SK-N-SH (cell line): ENCODE measurements around the gene PIP5KL1. TPM values are rescaled to one million over a fixed set of nuclear protein-coding genes. Genes with fewer than 3 reads are reported as not detected.

Source experiments
- CTCF ChIA-PET: fragments of 300-600, 350-600 bp; formaldehyde crosslinking; extraction: SDS; loops from one replicate; lab custom pipeline; 2021; lab: Yijun Ruan, JAX
- POLR2A ChIA-PET: fragments of 350-600 bp; sonication (Branson Sonifier 250); formaldehyde crosslinking; extraction: SDS; loops from one replicate; lab custom pipeline; 2020; ENCODE audit warnings: antibody characterized with exemption, inconsistent platforms; lab: Yijun Ruan, JAX
- DNase-seq: peaks from one replicate; pipeline ENCODE4 v3.0.0; 2012
- H2AFZ ChIP-seq: fragments of 200-600 bp; sonication (generic); 2 replicates; pipeline ENCODE4 v1.8.1; 2016; ENCODE audit warnings: antibody characterized with exemption, mild to moderate bottlenecking, low read depth
- H3F3A ChIP-seq: fragments of 200-600 bp; sonication (generic); replicated peaks from 2 replicates; pipeline ENCODE3; 2016; ENCODE audit warnings: antibody characterized with exemption, mild to moderate bottlenecking; ENCODE audit not compliant: insufficient read depth
- H3K27ac ChIP-seq, 2 experiments: fragments of 200-500 bp in 1 of 2; fragments of 200-600 bp in 1 of 2; sonication (Bioruptor generic) in 1 of 2; sonication (generic), shearing (Covaris generic) in 1 of 2; 2 replicates each; pipeline versions ENCODE4 v1.5.1 to v1.6.1; 2014 to 2016; ENCODE audit warnings: low read depth in 2 of 2, inconsistent platforms in 1 of 2, low read length in 1 of 2, mild to moderate bottlenecking in 1 of 2, mixed read lengths in 1 of 2
- H3K27me3 ChIP-seq: fragments of 200-600 bp; sonication (generic), shearing (Covaris generic); 2 replicates; pipeline ENCODE4 v1.6.1; 2016; ENCODE audit warnings: mixed run types; ENCODE audit not compliant: insufficient read depth
- H3K36me3 ChIP-seq, 2 experiments: fragments of 200-500 bp in 1 of 2; fragments of 200-600 bp in 1 of 2; sonication (Bioruptor generic) in 1 of 2; sonication (generic) in 1 of 2; replicated peaks in 1 of 2; 2 replicates each; pipeline versions ENCODE3 to v1.5.1; 2014 to 2016; ENCODE audit warnings: low read length in 1 of 2, mild to moderate bottlenecking in 1 of 2; ENCODE audit not compliant: insufficient read depth in 2 of 2, control insufficient read depth in 1 of 2
- H3K4me1 ChIP-seq, 2 experiments: fragments of 200-500 bp in 1 of 2; fragments of 200-600 bp in 1 of 2; sonication (Bioruptor generic) in 1 of 2; sonication (generic), shearing (Covaris generic) in 1 of 2; 2 replicates each; pipeline versions ENCODE4 v1.5.1 to v1.6.1; 2014 to 2016; ENCODE audit warnings: low read depth in 1 of 2, low read length in 1 of 2, mixed run types in 1 of 2; ENCODE audit not compliant: insufficient read depth in 2 of 2, control insufficient read depth in 1 of 2
- H3K4me2 ChIP-seq: fragments of 200-600 bp; sonication (generic), shearing (Covaris generic); 2 replicates; pipeline ENCODE4 v1.6.1; 2017; ENCODE audit warnings: mixed run types
- H3K4me3 ChIP-seq, 2 experiments: fragments of 200-500 bp in 1 of 2; fragments of 200-600 bp in 1 of 2; sonication (Bioruptor generic) in 1 of 2; sonication (generic), shearing (Covaris generic) in 1 of 2; 2 replicates each; pipeline versions ENCODE4 v1.5.1 to v1.8.1; 2014 to 2016; ENCODE audit warnings: low read depth in 2 of 2, inconsistent platforms in 1 of 2, low read length in 1 of 2, mild to moderate bottlenecking in 1 of 2, mixed read lengths in 1 of 2, moderate library complexity in 1 of 2
- H3K79me2 ChIP-seq: fragments of 200-600 bp; sonication (generic); 2 replicates; pipeline ENCODE4 v1.8.1; 2017; ENCODE audit warnings: mild to moderate bottlenecking; ENCODE audit not compliant: insufficient read depth
- H3K9ac ChIP-seq: fragments of 200-600 bp; sonication (generic); 2 replicates; pipeline ENCODE4 v1.6.1; 2017; ENCODE audit warnings: mixed run types
- H3K9me2 ChIP-seq: fragments of 200-600 bp; sonication (generic); 2 replicates; pipeline ENCODE4 v1.6.1; 2017; ENCODE audit warnings: mixed run types
- H3K9me3 ChIP-seq: fragments of 200-600 bp; sonication (generic); 2 replicates; pipeline ENCODE4 v1.6.1; 2017; ENCODE audit warnings: mixed run types, mild to moderate bottlenecking, moderate library complexity
- H4K20me1 ChIP-seq: fragments of 200-600 bp; sonication (generic); 2 replicates; pipeline ENCODE4 v1.6.1; 2017; ENCODE audit warnings: mild to moderate bottlenecking, mixed run types; ENCODE audit not compliant: insufficient read depth
- ELF1 ChIP-seq: IDR thresholded peaks from 2 replicates; pipeline ENCODE4 v1.4.0; 2012
- EP300 ChIP-seq, 2 experiments: IDR thresholded peaks; 2 replicates each; pipeline versions ENCODE4 v1.4.0 to v1.6.1; 2012; ENCODE audit warnings: borderline replicate concordance in 1 of 2, low read depth in 1 of 2, low read length in 1 of 2
- EZH2phosphoT487 ChIP-seq: fragments of 200-600 bp; sonication (generic); IDR thresholded peaks from 2 replicates; pipeline ENCODE4 v1.6.1; 2017; ENCODE audit warnings: low read depth, mixed run types, mild to moderate bottlenecking, antibody characterized with exemption, moderate library complexity, borderline replicate concordance
- FOSL2 ChIP-seq: IDR thresholded peaks from 2 replicates; pipeline ENCODE4 v1.4.0; 2012; ENCODE audit warnings: low read depth, mild to moderate bottlenecking, moderate library complexity, borderline replicate concordance
- FOXJ3 ChIP-seq: sonication (generic); formaldehyde crosslinking; IDR thresholded peaks from 2 replicates; pipeline ENCODE4 v1.5.1; 2020; ENCODE audit warnings: mild to moderate bottlenecking, missing genetic modification reagents
- FOXM1 ChIP-seq: IDR thresholded peaks from 2 replicates; pipeline ENCODE4 v1.4.0; 2012; ENCODE audit warnings: low read depth, mild to moderate bottlenecking
- JUND ChIP-seq: IDR thresholded peaks from 2 replicates; pipeline ENCODE4 v1.4.0; 2012
- MEF2A ChIP-seq: IDR thresholded peaks from 2 replicates; pipeline ENCODE4 v1.4.0; 2012; ENCODE audit warnings: low read depth, borderline replicate concordance
- MXI1 ChIP-seq: IDR thresholded peaks from 2 replicates; pipeline ENCODE4 v1.6.1; 2012; ENCODE audit warnings: mild to moderate bottlenecking, low read depth, low read length, improper control_type of control experiment
- RCOR1 ChIP-seq: fragments of 150-350 bp; IDR thresholded peaks from 2 replicates; pipeline ENCODE4 v1.6.1; 2017; ENCODE audit warnings: antibody characterized with exemption, low read length
- RXRA ChIP-seq: IDR thresholded peaks from 2 replicates; pipeline ENCODE4 v1.4.0; 2012; ENCODE audit warnings: low read depth, mild to moderate bottlenecking, borderline replicate concordance
- SMC3 ChIP-seq: IDR thresholded peaks from 2 replicates; pipeline ENCODE4 v1.6.1; 2012; ENCODE audit warnings: low read depth, low read length, improper control_type of control experiment
- TCF12 ChIP-seq: IDR thresholded peaks from 2 replicates; pipeline ENCODE4 v1.4.0; 2012
- WGBS: methylation state at CpG from one replicate; pipeline ENCODE4 v1.1.6; 2017; ENCODE audit warnings: low lambda C conversion rate; 5-methylcytosine and 5-hydroxymethylcytosine counted together
- polyA plus RNA-seq, 3 experiments: library from polyadenylated mRNA; depleted of rRNA; stranded (reverse); fragments of >200 nt; gene quantifications; 2 replicates each; pipeline ENCODE4 v1.2.3, GENCODE V29; 2012
- TF ChIP-seq, protein P1 (sequence below): fragments of 150-350 bp; IDR thresholded peaks from 2 replicates; pipeline ENCODE4 v1.6.1; 2017; ENCODE audit warnings: antibody characterized with exemption, low read length, low read depth, borderline replicate concordance
- TF ChIP-seq, protein P2 (sequence below): fragments of 150-350 bp; IDR thresholded peaks from 2 replicates; pipeline ENCODE4 v1.6.1; 2016; ENCODE audit warnings: mild to moderate bottlenecking, low read depth, low read length
- TF ChIP-seq, protein P3 (sequence below): IDR thresholded peaks from 2 replicates; pipeline ENCODE4 v1.4.0; 2012; ENCODE audit warnings: low read depth, borderline replicate concordance
- TF ChIP-seq, protein P4 (sequence below): IDR thresholded peaks from 2 replicates; pipeline ENCODE4 v1.4.0; 2012; ENCODE audit warnings: low read depth, borderline replicate concordance
- TF ChIP-seq, protein P5 (sequence below): IDR thresholded peaks from 2 replicates; pipeline ENCODE4; 2012
- TF ChIP-seq, protein P6 (sequence below): fragments of 200-600 bp; sonication (generic); IDR thresholded peaks from 2 replicates; pipeline ENCODE4 v1.6.1; 2017; ENCODE audit warnings: antibody characterized with exemption, mild to moderate bottlenecking, moderate library complexity

PIP5KL1 gene
- polyA plus RNA-seq, 1 of the 3 experiments (the other 2 are of a cell fraction): 4.0 TPM

DNA sequence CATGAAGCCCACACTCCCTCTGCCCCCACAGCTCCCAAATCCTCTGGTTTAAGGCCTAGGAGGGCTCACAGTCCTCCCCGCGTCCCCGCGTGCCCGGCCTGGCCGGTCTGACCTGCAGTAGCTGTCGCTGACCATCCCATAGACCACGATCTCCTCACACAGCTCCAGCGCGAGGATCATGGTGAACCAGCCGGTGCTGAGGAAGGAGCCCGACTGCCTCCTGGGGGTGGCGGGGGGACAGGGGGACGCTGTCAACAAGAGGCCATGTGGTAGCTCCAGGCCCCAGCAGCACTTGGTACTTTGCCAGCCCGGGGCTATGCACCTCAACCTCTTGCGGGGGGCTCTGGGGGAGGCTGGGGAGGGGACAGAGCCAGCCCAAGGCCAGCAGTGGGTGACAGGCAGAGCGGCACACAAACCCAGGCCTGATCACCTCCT is 20.7 kb downstream of the PIP5KL1 start:
- ChIA-PET POLR2A (no interaction called here), CTCF (interaction anchor here (0.9 to 2.1 kb wide), 3 partner anchors 11 to 40 kb away, joined by 3 to 7 read pairs (median 6); no protein-coding TSS in a partner anchor)
- peaks cover 0 to 3% of the 10 kb centered on the region in 2 experiments; a peak in 1 of 4 replicates for H3K4me1 ChIP-seq
- H3K27me3 ChIP-seq: no peaks in the 10 kb centered on the region
- no peak overlapping the region for H3K9ac ChIP-seq
- DNase-seq: no peak
- no peak overlapping the region for H3K4me3 ChIP-seq
- TF ChIP-seq, protein P1, sequence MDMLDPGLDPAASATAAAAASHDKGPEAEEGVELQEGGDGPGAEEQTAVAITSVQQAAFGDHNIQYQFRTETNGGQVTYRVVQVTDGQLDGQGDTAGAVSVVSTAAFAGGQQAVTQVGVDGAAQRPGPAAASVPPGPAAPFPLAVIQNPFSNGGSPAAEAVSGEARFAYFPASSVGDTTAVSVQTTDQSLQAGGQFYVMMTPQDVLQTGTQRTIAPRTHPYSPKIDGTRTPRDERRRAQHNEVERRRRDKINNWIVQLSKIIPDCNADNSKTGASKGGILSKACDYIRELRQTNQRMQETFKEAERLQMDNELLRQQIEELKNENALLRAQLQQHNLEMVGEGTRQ: no peak
- TF ChIP-seq, protein P2, sequence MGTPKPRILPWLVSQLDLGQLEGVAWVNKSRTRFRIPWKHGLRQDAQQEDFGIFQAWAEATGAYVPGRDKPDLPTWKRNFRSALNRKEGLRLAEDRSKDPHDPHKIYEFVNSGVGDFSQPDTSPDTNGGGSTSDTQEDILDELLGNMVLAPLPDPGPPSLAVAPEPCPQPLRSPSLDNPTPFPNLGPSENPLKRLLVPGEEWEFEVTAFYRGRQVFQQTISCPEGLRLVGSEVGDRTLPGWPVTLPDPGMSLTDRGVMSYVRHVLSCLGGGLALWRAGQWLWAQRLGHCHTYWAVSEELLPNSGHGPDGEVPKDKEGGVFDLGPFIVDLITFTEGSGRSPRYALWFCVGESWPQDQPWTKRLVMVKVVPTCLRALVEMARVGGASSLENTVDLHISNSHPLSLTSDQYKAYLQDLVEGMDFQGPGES: no peak
- TF ChIP-seq RXRA: no peak
- TF ChIP-seq, protein P3, sequence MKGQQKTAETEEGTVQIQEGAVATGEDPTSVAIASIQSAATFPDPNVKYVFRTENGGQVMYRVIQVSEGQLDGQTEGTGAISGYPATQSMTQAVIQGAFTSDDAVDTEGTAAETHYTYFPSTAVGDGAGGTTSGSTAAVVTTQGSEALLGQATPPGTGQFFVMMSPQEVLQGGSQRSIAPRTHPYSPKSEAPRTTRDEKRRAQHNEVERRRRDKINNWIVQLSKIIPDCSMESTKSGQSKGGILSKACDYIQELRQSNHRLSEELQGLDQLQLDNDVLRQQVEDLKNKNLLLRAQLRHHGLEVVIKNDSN: no peak
- TF ChIP-seq, protein P4, sequence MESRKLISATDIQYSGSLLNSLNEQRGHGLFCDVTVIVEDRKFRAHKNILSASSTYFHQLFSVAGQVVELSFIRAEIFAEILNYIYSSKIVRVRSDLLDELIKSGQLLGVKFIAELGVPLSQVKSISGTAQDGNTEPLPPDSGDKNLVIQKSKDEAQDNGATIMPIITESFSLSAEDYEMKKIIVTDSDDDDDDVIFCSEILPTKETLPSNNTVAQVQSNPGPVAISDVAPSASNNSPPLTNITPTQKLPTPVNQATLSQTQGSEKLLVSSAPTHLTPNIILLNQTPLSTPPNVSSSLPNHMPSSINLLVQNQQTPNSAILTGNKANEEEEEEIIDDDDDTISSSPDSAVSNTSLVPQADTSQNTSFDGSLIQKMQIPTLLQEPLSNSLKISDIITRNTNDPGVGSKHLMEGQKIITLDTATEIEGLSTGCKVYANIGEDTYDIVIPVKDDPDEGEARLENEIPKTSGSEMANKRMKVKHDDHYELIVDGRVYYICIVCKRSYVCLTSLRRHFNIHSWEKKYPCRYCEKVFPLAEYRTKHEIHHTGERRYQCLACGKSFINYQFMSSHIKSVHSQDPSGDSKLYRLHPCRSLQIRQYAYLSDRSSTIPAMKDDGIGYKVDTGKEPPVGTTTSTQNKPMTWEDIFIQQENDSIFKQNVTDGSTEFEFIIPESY: no peak
- TF ChIP-seq TCF12: no peak
- no peak for TF ChIP-seq FOXJ3 (CRISPR knock-in tag)
- no peak for TF ChIP-seq FOSL2
- TF ChIP-seq RCOR1: no peak
- TF ChIP-seq EZH2phosphoT487: no peak
- TF ChIP-seq, protein P5, sequence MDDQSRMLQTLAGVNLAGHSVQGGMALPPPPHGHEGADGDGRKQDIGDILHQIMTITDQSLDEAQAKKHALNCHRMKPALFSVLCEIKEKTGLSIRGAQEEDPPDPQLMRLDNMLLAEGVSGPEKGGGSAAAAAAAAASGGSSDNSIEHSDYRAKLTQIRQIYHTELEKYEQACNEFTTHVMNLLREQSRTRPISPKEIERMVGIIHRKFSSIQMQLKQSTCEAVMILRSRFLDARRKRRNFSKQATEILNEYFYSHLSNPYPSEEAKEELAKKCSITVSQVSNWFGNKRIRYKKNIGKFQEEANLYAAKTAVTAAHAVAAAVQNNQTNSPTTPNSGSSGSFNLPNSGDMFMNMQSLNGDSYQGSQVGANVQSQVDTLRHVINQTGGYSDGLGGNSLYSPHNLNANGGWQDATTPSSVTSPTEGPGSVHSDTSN: no peak
- TF ChIP-seq JUND: no peak
- no peak for TF ChIP-seq MEF2A
- no peak for TF ChIP-seq MXI1
- TF ChIP-seq ELF1: no peak
- TF ChIP-seq, protein P6, sequence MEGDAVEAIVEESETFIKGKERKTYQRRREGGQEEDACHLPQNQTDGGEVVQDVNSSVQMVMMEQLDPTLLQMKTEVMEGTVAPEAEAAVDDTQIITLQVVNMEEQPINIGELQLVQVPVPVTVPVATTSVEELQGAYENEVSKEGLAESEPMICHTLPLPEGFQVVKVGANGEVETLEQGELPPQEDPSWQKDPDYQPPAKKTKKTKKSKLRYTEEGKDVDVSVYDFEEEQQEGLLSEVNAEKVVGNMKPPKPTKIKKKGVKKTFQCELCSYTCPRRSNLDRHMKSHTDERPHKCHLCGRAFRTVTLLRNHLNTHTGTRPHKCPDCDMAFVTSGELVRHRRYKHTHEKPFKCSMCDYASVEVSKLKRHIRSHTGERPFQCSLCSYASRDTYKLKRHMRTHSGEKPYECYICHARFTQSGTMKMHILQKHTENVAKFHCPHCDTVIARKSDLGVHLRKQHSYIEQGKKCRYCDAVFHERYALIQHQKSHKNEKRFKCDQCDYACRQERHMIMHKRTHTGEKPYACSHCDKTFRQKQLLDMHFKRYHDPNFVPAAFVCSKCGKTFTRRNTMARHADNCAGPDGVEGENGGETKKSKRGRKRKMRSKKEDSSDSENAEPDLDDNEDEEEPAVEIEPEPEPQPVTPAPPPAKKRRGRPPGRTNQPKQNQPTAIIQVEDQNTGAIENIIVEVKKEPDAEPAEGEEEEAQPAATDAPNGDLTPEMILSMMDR: no peak
- no peak for TF ChIP-seq SMC3
- TF ChIP-seq EP300 (IDR thresholded peaks at IDR 0.05; ENCODE audit: borderline replicate concordance in 1 of 2, low read depth in 1 of 2, low read length in 1 of 2): no peak
- no peak for TF ChIP-seq FOXM1
- no peaks in the 10 kb centered on the region for H4K20me1 ChIP-seq
- no peak overlapping the region for H3K27ac ChIP-seq
- no peaks in the 10 kb centered on the region for H3K9me2 ChIP-seq
- H3K36me3 ChIP-seq: peaks cover 0 to 5% of the 10 kb centered on the region in 2 experiments
- H3K79me2 ChIP-seq: no peaks in the 10 kb centered on the region; the same call in 1 of the 2 replicates
- H3K4me2 ChIP-seq: no peak overlapping the region
- H3F3A ChIP-seq: no peaks in the 10 kb centered on the region
- 87% methylated on average over 8 of the region's 17 CpGs for WGBS
- no peak overlapping the region for H2AFZ ChIP-seq
- H3K9me3 ChIP-seq: no peaks in the 10 kb centered on the region
